ENCODE measurements around the gene NCOR2. TPM values are rescaled to one million over a fixed set of nuclear protein-coding genes. Genes with fewer than 3 reads are reported as not detected.

Gene NCOR2
- total and polyA plus RNA-seq, 12 donors, result 16.9 to 243 (median 173) TPM

DNA sequence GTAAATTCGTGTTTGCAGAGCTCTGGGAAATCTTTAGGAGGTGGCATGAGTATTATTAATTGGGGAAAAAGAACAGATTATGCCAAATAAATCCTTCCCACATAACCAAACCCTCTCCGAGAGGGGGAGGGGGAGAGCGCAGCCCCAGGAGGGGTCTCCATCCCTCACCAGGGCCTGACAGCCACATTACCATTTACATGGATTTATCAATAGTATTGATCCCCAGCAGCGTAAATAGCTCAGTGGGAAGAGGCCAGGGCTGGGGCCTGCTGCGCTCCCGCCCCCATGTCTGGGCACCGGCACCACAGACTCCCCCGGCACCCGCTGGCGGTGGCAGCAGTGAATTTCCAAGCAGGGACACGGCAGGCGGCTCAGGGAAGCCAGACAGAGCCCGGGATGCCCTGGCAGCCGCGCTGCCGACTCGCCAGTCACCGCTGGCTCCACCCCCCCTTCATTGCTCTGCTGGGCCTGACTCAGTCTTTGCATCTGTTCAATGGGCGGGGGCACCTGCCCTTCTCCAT lies 2.4 kb downstream of the NCOR2 start:
- WGBS, 4 donors, result 23 to 45% (median 30%) methylated on average over 8 to 19 of the region's 19 CpGs
- peaks cover 49 to 75% of the 10 kb centered on the region in 2 donors for H3K4me1 ChIP-seq (replicated peaks in 1 of 2)
- H3K27me3 ChIP-seq, result no peaks in the 10 kb centered on the region
- DNase-seq, result peak; percentile 64 to 84 (median 74)
- peak overlapping the region in 1 of 4 donors; percentile 100 for H3K4me3 ChIP-seq
- TF ChIP-seq POLR2A (IDR thresholded peaks at IDR 0.05), result no peak
- TF ChIP-seq, protein P1, sequence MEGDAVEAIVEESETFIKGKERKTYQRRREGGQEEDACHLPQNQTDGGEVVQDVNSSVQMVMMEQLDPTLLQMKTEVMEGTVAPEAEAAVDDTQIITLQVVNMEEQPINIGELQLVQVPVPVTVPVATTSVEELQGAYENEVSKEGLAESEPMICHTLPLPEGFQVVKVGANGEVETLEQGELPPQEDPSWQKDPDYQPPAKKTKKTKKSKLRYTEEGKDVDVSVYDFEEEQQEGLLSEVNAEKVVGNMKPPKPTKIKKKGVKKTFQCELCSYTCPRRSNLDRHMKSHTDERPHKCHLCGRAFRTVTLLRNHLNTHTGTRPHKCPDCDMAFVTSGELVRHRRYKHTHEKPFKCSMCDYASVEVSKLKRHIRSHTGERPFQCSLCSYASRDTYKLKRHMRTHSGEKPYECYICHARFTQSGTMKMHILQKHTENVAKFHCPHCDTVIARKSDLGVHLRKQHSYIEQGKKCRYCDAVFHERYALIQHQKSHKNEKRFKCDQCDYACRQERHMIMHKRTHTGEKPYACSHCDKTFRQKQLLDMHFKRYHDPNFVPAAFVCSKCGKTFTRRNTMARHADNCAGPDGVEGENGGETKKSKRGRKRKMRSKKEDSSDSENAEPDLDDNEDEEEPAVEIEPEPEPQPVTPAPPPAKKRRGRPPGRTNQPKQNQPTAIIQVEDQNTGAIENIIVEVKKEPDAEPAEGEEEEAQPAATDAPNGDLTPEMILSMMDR (IDR thresholded peaks at IDR 0.05), result no peak
- H3K9me3 ChIP-seq (replicated peaks in 1 of 3), result no peaks in the 10 kb centered on the region
- intact Hi-C loops (cut with DNase I), result loop anchor here (5.0 to 10.0 kb wide), 3 partner anchors 112 to 202 kb away; no protein-coding TSS in a partner anchor
- H3K27ac ChIP-seq, result peak overlapping the region in 3 of 5 donors; percentile 41 to 99 (median 97)
- no peaks in the 10 kb centered on the region for H3K36me3 ChIP-seq (replicated peaks in 1 of 2)

DNA sequence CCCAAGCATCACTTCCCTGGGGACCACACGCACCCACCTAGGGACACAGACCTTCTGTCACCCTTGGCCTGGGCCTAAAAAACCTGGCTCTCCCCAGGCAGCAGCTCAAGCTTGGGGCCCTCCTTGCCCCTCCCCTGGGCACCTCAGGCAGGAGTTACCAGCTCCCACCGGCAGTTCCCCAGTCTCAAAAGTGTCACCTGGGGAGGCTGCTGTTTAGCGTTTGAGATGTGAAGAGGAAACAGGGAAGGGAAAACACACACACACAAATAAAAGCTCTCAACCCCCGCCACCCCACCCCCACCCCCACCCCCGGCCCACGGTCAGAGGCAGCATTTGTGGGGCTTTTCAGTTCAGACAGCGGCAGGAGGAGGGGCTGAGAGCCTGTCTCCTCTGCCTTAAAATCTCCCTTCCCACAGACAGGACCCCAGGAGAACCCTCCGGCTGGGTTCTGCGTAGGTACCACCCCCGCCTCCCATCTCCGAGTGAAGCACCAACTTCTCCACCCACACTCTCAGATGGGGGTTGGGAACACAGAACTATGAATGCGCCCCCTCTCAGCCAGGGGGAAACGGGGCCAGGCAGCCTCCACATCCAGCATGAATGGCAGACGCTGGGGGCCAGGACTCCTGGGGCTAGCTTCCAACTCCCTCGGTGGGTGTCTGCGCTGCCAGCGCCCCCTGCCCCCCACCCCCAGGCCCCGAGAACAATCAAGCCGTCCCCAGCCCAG lies 3.0 kb downstream of the NCOR2 start:
- Histone ChIP-seq H3K27me3 (no peaks in the 10 kb centered on the region), H3K4me3 (peak overlapping the region in 1 of 4 donors; percentile 100), H3K36me3 (replicated peaks in 1 of 2) (no peaks in the 10 kb centered on the region), H3K4me1 (replicated peaks in 1 of 2) (peaks cover 49 to 74% of the 10 kb centered on the region in 2 donors), H3K9me3 (replicated peaks in 1 of 3) (no peaks in the 10 kb centered on the region), H3K27ac (peak overlapping the region in 3 of 5 donors; percentile 41 to 99 (median 97))
- DNase-seq, result no peak
- 21 to 31% (median 26%) methylated on average over 10 to 19 of the region's 19 CpGs for WGBS, 4 donors
- TF ChIP-seq POLR2A (IDR thresholded peaks at IDR 0.05), result no peak
- TF ChIP-seq, protein P1 (IDR thresholded peaks at IDR 0.05), result no peak
- intact Hi-C loops (cut with DNase I), result loop anchor here in 1 of 2 donors (10.0 kb wide), 1 partner anchor 120 kb away; no protein-coding TSS in a partner anchor

DNA sequence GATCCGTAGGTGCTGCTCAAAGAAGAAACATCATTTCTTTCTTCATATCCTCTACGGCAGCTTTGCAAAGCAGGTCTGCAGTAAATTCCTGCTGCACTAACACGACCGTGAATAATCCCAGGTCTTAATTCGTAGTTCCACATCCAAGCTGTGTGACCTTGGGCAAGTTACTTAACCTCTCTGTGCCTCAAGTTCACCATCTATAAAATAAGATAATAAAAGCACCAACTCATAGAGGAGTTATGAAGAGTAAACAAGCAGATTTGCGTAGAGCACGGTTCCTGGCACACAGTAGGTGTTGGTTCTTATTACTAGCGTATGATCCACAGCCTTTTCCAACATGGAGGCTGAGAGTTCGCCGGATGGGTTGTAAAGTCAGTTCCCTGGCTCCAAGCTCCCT lies 3.6 kb downstream of the NCOR2 start:
- H3K36me3 ChIP-seq (replicated peaks in 1 of 2), result no peaks in the 10 kb centered on the region
- TF ChIP-seq POLR2A (IDR thresholded peaks at IDR 0.05), result no peak
- TF ChIP-seq, protein P1 (IDR thresholded peaks at IDR 0.05), result no peak
- H3K4me3 ChIP-seq, result no peak overlapping the region
- H3K27ac ChIP-seq, result peak overlapping the region in 3 of 5 donors; percentile 41 to 99 (median 97)
- no peaks in the 10 kb centered on the region for H3K9me3 ChIP-seq (replicated peaks in 1 of 3)
- DNase-seq, result no peak
- H3K4me1 ChIP-seq (replicated peaks in 1 of 2), result peaks cover 43 to 68% of the 10 kb centered on the region in 2 donors
- no peaks in the 10 kb centered on the region for H3K27me3 ChIP-seq
- 50 to 70% (median 62%) methylated on average over 10 of the region's 10 CpGs for WGBS, 4 donors
- intact Hi-C loops (cut with DNase I), result loop anchor here in 1 of 2 donors (10.0 kb wide), 1 partner anchor 121 kb away; no protein-coding TSS in a partner anchor

DNA sequence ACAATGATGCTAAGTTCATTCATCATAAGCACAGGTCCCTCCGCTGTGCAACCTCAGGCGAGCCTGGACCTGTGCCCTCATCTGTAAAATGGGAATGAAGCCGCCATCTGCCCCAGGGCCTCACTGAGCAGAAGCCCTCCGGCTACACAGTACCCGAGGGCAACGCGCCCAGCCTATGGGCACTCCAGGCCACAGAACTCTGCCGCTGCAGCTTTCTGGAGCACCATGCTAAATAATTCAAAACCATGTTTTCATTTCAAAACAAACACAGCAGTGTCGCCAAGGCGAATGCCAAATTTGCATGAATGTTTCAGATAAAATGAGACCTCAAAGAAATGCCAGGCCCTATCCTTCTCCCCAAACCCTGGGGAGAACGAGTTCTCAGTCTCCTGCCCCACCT lies 4.0 kb downstream of the NCOR2 start:
- DNase-seq, result no peak
- no peaks in the 10 kb centered on the region for H3K36me3 ChIP-seq (replicated peaks in 1 of 2)
- peak overlapping the region in 3 of 5 donors; percentile 49 to 99 (median 97) for H3K27ac ChIP-seq
- 42 to 62% (median 52%) methylated on average over 10 to 11 of the region's 11 CpGs for WGBS, 4 donors
- H3K4me1 ChIP-seq (replicated peaks in 1 of 2), result peaks cover 39 to 64% of the 10 kb centered on the region in 2 donors
- H3K27me3 ChIP-seq, result no peaks in the 10 kb centered on the region
- intact Hi-C loops (cut with DNase I), result loop anchor here in 1 of 2 donors (10.0 kb wide), 1 partner anchor 121 kb away; no protein-coding TSS in a partner anchor
- no peak for TF ChIP-seq POLR2A (IDR thresholded peaks at IDR 0.05)
- TF ChIP-seq, protein P1 (IDR thresholded peaks at IDR 0.05), result no peak
- H3K4me3 ChIP-seq, result no peak overlapping the region
- H3K9me3 ChIP-seq (replicated peaks in 1 of 3), result no peaks in the 10 kb centered on the region
